CD1c-positive myeloid dendritic cell (primary cell): ENCODE data around the gene GPAT2.
"Not testable (repeated sequence)": the region's sequence is repeated elsewhere in the genome, so short reads cannot be mapped to it uniquely, and the experiment has no call there.

Experiments used
- DNase-seq: peaks from one replicate; pipeline ENCODE4 v3.0.0-alpha.2; 2016; ENCODE audit errors: extremely low spot score

The GPAT2 gene

DNA sequence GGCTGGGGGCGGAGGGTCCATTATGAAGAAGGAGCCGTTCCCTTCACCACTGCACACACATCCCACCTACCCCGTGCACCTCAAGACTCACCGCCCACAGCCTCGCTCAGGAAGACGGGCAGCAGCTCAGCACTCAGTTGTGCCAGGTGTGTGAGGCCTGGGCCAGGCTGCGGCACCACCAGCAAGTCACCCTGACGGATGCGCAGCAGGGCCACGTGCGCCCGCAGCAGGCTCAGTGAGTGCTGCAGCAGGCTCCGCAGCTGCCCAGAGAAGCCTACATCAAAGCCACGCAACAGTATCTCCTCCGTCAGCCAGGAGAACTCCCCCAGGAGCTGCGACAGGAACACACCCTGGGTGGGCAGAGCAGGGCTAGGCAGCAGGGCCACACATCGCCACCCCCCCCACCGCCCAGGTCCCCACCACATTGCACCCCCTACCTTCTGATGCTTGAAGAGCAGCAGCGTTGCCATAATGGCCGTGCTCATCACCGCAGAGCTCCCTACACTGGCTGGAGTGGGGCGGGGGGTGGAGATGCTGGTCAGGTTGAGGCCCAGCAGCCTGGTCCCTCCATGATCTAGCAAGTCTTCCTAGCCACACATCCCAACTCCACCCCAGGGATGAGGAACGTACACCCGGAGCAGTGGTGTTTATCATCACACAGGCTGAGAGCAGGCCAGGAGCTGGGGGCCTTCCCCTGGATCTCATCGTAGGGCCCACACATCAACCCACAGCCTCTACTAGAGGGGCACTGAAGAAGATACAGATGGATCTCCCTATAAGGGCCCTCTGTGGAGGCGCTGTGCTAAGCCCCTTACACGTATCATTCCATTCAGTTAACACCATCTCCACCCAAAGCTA is 10.2 kb downstream of the GPAT2 start:
- no peak for DNase-seq

DNA sequence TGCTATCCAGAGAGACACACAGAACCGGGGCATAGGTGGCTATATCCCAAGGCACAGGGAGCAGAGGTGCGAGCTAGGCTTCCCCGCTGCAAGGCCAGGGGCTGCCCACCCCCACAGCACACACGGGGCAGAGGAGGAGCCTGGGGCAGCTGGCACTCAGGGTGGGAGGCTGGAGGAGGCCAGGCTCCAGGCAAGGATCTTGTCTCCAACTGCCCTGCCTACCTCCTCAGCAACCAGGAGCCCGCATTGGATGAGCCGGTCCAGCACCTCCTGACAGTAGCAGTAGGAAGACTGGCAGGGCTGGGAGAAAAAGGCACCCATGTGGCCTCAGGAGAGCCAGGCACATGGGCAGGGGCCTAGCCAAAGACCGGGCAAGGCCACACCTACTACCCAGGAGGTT is 11.0 kb downstream of the GPAT2 start:
- not testable (repeated sequence) for DNase-seq

DNA sequence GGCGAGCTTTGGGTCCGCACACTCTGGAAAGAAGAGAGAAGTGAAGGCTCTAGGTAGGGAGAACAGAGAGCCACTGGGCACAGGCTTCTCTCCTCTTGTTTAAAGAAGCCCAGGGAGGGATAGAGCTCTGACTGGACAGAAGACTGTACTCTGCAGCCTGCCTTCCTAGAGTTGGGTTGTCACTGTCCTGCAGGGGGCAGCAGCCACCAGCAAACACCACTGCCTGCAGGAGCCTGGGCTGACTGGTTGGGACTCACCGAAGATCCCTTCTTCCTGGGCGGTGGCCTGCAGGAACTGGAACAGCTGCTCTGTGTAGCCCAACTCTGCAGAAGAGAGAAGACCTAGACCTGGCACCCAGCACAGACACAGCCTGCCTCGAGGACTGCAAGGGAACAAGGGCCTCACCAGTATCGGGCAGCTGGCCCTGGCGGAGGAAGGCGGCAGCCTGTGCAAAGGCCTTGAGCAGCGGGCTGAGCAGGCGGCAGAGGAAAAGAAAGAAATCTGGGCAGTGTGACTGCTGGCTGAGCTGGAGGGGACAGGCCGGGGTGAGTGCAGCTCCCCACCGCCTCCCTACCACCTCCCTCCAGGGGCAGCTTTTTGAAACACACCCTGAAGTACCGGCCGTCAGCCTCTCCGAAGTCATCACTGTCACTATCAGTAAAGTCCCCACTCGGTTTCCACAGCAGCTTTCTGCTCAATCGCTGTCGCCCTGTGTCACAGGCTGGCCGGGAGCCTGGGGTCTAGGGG is 11.8 kb downstream of the GPAT2 start:
- DNase-seq: peak; percentile 82

DNA sequence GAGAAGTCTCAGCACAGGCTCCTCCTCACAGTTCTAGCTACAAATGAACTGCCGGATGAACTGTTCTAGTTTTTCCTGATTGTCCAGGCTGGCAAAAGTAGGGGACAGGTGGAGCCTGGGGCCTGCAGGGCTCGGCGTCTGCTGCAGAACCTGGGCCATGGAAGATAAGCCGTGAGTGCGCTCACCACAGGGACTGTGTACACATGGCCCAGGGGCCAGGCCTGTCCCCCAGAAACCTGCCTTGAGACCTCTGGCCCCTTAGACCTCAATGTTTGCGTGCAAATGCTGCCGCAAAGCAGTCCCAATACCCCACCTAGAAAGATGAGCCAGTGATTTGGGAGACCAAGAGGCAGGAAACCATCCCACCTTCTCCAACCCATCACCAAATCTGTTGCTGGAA is 12.6 kb downstream of the GPAT2 start:
- not testable (repeated sequence) for DNase-seq

DNA sequence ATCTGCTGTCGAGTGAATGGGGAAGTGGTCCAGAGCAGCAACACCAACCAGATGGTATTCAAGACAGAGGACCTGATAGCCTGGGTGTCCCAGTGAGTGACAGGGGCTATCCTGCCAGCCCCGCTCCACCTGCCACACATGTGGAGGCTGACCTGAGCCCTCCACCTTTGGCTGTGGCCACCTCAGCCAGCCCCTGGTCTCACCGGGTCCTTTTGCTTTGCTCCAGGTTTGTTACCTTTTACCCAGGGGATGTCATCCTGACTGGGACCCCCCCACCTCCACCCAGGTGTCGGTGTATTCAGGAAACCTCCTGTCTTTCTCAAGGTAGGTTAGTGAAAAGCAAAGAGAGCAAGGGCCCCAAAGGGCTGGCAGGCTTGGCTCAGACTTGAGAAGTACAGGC is 13.6 kb downstream of the GPAT2 start:
- DNase-seq: not testable (repeated sequence)

DNA sequence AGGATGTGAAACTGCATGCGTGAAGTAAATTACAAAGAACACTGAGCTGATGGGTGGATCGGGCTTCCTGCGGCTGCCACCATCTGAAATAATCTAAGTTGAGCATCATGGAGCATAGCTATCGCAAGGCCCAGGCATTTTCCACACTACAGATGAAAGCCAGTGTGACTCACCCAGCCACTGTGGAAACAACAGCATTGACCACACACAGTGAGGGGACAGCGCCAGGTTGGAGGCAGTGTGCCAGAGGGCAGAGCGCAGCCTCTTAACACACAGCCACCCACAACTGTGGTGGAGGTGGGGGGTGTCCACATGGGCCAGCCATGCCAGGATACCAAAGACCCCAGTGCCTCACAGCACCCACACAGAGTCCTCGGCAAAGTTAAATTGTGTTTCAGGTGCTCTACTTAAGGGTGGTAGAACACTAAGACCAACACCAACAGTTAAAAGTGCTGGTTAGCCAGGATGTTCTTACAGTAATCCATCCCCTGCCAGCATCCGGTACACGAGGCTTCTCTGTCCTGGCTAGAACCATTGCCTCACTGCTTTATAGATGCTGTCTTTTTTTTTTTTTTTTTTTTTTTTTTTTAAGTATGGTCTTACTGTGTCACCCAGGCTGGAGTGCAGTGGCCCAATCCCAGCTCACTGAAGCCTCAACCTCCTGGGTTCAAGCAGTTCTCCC is 14.7 kb downstream of the GPAT2 start:
- not testable (repeated sequence) for DNase-seq

DNA sequence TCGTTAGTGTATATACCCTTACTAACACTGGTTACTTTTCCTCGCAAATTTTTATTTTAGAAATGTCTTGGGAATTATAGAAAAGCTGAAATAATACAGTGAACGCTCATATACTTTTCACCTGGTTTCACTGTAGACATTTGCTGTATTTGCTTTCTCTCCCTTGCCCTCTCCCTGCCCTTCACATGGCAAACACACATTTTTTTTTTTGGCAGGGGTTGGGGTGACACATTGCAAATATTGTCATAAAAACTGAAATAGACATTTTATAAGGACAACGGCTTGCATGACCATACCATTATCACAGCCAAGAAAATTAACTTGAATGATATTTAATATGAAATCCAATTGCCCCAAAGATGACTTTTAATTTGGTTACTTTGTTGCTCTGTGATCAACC is 18.4 kb downstream of the GPAT2 start:
- DNase-seq: not testable (repeated sequence)

DNA sequence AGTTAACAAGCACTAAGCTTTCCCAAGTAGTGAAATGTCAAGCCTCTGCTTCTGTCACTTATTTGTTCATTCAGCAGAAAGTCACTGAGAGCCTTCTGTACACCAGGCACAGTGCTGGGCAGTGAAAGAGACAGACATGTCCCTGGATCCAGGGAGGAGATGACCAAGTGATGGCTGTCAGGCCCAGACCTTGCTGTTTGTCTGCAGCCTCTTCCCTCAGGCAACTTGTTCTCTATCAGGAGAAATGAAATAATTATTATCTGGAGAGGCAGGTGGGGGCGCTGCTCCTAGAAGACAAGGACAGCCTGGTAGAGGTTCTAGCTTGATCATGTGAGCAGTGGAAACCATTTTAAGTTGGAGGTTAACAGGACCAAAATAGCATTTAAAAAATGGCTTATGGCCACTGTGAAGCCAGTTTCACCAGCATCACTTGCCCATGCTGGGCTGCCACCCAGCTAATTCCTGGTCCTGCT is 21.9 kb downstream of the GPAT2 start:
- not testable (repeated sequence) for DNase-seq

DNA sequence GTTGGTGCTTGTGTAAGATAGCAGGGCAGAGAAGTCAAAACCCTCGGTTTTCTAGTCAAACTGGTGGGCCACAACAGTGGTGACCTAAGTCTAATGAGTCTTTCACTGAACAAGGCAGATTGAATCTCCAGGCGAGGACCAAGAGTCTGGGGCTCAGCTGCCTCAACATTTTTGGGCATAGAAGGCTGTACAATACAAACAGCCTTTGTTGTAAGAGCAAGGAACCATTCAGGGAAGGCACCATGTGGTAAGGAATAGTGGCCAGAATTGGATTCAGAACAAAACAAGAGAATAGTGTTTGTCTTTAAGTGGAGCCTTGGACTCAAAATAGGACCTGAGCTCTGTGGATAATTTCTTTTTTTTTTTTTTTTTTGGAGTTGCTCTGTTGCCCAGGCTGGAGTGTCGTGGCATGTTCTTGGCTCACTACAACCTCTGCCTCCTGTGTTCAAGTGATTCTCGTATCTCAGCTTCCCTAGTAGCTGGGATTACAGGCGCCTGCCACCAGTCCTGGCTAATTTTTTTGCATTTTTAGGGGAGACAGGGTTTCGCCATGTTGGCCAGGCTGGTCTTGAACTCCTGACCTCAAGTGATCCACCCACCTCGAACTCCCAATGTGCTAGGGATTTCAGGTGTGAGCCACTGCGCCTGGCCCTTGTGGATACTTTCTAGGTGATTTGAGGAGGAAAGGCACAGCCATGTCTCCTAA is 22.5 kb downstream of the GPAT2 start:
- DNase-seq: not testable (repeated sequence)

DNA sequence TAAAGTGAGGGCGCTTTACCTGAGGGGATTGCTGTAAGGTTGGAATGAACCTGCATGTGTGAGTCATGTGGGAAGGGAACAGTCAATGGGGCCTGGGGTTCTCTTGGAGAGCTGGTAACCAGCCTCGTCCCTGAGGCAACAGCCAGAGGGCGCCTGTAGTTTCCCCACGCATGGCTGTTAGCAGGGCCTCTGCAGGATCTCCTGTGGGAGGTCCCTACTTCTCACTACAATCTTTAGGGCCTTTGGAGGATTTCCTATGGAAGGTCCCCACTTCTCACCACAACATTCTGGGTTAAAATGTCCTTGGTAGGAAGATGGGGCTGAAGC is 23.6 kb downstream of the GPAT2 start:
- peak; percentile 26 for DNase-seq

DNA sequence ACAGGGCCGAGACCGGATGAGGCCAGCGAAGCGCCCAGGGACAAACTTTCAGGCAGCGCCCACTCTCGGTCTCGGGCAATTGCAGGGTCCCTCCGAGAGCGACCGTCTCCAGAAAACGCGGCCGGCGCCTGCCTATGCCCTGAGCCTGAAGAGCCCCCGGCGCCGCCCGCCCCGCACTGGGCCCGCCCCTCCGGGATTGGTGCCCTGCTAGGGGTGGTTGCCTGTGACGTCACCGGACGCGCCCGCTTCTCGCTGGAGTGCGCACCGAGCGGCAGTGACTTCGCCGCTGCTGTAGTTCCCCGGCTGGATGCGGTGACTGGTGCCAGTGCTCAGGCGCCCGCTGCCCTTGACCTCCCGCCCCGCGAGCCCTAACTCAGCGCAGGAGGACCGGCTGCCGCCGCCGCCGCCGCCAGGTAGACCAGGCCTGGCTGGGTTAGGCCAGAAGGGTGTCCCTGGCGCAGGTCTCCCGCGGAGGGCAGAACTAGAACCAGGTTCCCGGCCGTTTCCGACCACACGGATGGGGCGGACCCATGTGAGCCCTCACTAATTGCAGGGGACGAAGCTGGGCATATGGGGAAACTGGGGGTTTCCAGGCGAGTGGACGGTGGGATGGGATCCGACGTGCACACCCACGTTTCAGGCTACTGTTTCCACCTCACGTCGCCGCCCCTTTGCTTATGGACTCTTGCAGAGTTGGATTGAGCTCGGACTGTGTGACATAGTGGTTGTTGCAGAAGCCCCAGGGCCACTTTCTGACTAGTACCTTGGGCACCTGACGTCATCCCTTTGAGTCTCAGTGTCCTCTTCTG is 24.2 kb downstream of the GPAT2 start:
- peak; percentile 92 for DNase-seq

DNA sequence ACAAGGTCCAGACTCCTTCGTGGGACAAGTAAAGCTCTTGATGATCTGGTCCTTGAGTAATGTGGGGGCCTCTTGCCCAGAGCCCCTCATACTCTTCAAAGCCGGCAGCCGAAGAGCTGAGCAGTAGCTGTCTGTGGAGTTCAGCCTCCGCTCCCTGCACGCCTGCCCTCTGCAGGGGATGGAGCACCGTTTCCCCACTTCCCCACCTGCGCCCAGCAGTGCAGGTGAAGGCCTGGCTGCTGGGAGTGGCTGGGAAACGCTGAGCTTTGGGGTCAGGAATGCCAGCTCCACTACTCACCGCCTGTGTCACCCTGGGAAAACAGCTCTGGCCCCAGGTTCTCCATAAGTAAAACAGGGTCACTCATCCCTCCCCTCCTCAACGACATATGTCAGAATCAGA is 24.9 kb downstream of the GPAT2 start:
- not testable (repeated sequence) for DNase-seq

DNA sequence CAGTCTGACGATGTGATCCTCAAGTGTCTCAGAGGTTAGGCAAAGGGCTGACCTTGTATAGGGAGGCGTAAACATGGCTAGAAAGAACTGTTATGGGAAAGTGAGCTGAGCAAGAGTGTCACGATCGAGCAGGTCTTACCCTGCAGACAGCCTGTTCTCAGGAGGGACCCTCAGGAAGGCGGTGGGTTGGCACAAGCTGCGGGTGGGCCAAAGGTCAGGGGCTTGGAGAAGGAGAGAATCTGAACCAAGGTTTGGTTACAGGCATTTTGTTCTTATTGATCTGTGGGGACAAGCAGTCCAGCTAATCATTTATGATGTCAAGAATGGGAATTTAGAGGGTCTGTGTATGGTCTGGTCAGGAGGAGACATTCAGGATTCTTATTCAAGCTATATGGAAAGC is 26.7 kb downstream of the GPAT2 start:
- DNase-seq: not testable (repeated sequence)

DNA sequence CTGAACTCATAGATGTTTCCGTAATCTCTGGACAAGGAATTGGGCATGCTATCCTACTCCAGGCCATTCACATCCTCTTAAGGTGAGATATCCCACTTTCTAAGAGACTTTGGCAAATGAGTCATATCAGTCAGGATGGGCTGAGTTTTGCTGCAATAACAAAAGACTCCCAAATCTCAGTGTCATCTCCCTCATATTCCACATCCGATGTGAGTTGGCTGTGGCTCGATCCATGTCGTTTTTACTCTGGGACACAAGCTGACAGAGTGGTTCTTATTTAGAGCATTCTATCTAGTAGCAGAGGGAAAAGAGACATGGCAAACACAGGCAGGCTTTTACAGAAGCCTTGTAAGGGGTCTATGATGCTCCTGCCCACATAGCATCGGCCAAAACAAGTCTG is 28.5 kb downstream of the GPAT2 start:
- DNase-seq: not testable (repeated sequence)

DNA sequence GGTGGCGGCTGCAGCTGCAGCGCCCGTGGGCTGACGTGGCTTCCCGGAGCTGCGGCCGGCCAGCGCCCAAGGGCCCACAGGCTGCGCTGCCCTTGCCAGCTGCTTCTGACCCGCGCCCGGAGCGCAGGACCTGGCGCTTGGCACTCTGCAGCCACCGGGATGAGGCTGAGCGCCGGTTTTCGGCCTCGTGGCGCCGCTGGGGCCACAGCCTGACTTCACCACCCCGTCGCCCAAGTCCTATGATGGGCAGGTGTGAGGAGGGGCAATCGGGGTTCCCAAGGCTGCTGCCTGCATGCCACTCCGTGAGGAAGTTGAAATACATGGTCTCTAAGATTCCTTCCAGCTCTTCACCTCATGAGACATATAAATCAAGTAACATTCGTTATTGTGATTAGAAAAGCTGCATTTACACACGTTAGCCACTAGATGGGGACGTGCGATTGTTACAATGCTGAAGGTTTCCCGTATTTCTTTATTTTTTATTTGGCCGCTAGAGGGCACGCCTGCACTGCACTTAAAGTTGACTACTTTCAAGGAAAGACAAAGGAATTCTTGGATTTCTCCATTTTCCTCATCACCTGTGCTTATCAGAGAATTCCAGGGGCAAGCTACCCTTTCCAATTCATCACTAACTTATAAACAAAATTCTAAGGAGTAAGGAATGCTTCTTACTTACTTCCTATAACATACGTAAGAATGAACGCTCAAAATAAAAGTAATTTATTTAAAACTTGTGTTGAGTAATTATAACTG is 42.0 kb downstream of the GPAT2 start:
- peak; percentile 56 for DNase-seq

DNA sequence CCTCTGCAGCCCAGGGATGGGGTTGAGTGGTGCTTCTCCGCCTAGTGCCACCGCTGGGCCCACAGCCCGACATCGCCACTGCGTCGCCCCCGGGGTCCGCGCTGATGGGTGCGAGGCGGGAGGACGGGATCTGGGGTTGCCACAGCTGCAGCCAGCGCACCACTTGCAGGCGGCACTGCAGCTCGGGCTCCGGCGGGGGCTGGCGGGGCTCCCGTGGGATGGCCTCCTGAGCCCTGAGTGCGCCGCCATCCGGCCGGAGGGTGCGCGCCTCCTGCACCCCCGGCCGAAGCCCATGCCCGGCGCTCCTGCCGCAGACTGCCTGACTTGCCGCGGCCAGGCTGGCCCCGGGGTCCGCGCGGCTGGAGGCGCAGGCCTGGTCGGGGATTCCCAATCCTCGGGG is 42.6 kb downstream of the GPAT2 start:
- DNase-seq: not testable (repeated sequence)

DNA sequence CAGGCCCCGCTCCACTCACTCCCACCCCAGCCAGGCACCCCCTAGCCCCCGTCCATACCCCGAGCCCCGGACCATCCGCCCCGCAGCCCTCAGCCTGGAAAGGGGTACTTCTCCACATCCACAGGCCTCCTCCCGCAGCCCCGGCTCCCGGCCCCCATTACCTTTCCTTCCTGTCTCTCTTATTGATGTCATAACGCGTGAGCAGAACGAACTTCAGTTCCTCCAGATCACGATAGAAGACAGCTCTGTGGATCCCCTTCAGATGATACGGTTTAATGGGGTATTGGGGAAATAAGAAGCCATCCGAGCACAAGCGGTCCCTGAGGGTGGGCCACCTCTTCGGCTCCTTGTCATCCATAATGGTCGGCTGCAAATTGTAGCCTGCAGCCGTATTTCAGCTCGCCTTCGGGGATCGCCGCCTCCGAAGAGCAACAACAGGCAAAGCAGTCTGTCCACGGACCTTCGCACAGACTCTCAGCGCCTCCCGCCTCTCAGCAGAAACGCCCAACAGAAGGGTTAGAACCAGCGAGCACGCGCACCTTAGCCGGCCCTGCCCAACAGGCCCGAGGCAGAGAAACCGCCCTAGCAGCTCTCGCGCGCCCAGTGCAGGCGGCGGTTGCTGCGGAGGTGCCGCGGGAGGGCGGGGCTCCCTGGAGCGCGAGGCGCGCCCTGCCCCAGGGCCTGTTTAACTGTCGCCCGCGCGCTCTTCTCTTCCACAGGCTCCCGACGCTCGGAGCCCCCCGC is 43.2 kb downstream of the GPAT2 start, which contains the start of gene ANKRD36C:
Gene ANKRD36C (minus strand): TSS at position 474 of the 744 bp plus-strand sequence. CDS start 116 bp downstream, at position 358.
- peak; percentile 55 for DNase-seq

DNA sequence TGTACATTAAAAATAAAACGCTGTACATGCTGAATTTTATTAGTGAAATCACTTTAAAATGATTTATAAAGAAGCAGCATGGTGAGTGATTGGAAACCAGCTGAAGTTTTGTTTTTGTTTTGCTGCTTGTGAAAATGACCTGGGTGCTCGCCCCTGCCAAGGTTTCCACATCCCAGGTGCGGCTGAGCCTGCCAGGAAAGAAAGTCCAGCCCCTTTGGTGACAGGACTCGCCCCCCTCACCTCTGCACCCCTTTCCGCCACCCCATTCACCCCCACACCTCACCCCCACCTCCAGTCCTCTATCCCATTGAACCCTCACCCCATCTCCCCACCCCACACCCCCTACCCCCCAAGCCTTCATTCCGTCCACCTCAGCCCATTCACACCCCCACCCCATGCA is 43.8 kb downstream of the GPAT2 start:
- not testable (repeated sequence) for DNase-seq
